Posterior cingulate gyrus (tissue), 11 donors: ENCODE data around the gene NDUFAF5.
A peak's percentile ranks its signal among the peaks of the same experiment; 100 is the strongest.

Experiments used
- DNase-seq, 10 donors: peaks; one replicate each; pipeline versions ENCODE4 v3.0.0 to v3.0.0-alpha.2; 2020 to 2021; ENCODE audit warnings: mixed read lengths in 3 of 10
- intact Hi-C: fragments of 100-400 bp; cut with DNase I; formaldehyde crosslinking; loops from one replicate; pipeline ENCODE4 v1.15.1; 2023

The NDUFAF5 gene

GRCh38 chr20:13772529-13772928 lies 12.3 kb upstream of the NDUFAF5 start:
- intact Hi-C loops: loop anchor here (5.0 kb wide), 1 partner anchor 650 kb away; no protein-coding TSS in a partner anchor
- no peak for DNase-seq

DNA sequence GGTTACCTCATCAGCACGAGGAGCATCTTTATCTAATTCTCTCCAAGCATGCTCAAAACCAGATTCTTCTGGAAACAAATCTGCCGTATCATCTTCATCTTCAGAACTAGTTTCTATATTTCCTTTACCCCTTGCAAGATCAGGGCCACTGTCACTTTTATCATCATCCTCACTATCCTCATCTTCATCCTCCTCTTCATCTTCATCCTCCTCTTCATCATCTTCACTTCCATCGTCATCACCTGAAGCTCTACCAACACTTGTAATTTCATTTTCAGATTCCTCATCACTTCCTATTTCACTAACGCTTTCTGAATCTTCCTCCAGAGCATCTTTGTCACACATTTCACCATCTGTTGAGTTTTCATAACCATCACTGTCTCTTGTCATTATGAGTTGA lies 9.0 kb upstream of the NDUFAF5 start:
- intact Hi-C loops: no loop called here
- no peak for DNase-seq

- intact Hi-C loops: no loop called here
- no peak for DNase-seq
Measured at GRCh38 chr20:13777171-13777601, 7.6 kb upstream of the NDUFAF5 start.

DNA sequence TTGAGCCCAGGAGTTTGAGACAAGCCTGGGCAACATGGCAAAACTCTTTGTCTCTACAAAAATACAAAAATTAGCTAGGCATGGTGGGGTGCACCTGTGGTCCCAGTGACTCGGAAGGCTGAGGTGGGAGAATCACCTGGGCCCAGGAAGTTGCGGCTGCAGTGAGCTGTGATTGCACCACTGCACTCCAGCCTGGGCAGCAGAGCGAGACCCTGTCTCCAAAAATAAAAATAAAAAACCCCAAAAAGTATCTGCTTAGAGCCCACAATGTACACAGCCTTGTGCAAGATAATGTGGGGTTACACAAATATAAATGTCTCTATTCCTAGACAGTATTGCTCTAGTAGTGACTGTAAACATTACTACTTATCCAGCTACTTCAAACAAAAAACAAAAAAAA lies 6.0 kb upstream of the NDUFAF5 start:
- DNase-seq: no peak
- intact Hi-C loops: no loop called here

DNA sequence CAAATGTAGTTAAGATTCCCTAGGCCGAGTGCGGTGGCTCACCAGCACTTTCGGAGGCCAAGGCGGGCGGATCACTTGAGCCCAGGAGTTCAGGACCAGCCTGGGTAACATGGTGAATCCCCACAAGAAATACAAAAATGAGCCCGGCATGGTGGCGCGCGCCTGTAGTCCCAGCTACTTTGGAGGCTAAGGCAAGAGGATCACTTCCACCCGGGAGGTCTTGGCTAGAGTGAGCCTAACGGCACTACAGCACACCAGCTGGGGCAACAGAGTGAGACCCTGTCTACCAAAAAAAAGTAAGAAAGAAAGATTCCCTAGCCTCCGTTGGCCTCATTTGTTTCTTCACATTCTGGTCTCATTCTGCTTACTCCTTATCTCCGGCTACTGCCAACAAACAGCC lies 1.3 kb upstream of the NDUFAF5 start:
- intact Hi-C loops: no loop called here

GRCh38 chr20:13784271-13784892 lies 446 bp upstream of the NDUFAF5 start:
- DNase-seq: peak in 1 of 10 donors; percentile 12
- intact Hi-C loops: no loop called here

More for the DNA sequence above, 1.3 kb upstream of the NDUFAF5 start:
- DNase-seq: peak in 1 of 10 donors; percentile 55

GRCh38 chr20:13786143-13786828 lies 1.5 kb downstream of the NDUFAF5 start:
- intact Hi-C loops: loop anchor here (5.0 kb wide), 1 partner anchor 149 kb away; the partner anchor contains the start of gene TASP1
- DNase-seq: no peak

DNA sequence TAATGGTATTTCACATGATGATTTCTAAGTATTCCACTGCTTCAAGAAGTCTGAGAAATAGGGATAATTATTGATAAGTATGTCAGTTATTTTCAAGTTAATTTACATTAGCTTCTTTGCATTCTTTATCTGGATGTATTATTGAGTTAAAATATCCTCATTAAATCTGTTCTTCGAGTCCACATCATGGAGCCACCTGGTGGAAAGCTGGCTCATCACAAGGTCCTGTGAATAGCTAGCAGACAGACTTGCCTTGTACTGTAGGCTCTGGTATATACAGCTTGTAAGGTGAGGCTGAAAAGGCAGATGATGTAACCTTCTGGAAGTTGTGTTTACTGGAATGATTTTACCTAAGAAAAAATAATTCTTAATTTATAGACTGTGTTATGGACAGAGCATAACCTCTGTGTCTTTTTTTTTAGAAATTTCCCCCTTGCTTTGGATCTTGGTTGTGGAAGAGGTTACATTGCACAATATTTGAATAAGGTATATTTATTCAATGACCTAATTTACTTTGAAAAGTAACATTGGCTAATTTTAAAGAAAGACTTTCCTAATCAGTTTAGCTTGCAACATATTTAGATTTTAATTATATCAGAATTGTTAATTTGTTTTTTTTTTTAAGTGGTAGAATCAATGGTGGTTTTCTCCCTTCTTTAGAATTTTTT lies 3.5 kb downstream of the NDUFAF5 start:
- intact Hi-C loops: loop anchor here (5.0 kb wide), 1 partner anchor 151 kb away; the partner anchor contains the start of gene TASP1
- peak in 6 of 10 donors; percentile 16 to 86 (median 37) for DNase-seq

DNA sequence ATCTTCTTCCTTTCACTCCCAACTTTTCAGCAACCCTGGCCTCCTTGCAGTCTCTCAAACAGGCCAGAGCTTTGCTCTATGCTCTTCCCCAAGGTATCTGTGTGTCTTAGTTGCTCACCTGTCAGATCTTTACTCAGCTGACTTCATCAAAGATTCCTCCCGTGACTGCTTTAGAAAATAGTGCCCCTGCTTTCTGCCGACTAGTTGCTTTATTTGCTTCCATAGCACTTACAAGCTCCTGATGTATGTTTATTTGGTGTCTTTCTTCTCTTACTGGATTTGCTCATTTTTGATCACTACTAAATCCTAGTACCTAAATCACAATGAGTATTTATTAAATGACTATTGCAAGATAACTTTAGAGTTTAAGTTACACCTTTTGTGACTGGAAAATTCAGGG lies 5.9 kb downstream of the NDUFAF5 start:
- DNase-seq: no peak

DNA sequence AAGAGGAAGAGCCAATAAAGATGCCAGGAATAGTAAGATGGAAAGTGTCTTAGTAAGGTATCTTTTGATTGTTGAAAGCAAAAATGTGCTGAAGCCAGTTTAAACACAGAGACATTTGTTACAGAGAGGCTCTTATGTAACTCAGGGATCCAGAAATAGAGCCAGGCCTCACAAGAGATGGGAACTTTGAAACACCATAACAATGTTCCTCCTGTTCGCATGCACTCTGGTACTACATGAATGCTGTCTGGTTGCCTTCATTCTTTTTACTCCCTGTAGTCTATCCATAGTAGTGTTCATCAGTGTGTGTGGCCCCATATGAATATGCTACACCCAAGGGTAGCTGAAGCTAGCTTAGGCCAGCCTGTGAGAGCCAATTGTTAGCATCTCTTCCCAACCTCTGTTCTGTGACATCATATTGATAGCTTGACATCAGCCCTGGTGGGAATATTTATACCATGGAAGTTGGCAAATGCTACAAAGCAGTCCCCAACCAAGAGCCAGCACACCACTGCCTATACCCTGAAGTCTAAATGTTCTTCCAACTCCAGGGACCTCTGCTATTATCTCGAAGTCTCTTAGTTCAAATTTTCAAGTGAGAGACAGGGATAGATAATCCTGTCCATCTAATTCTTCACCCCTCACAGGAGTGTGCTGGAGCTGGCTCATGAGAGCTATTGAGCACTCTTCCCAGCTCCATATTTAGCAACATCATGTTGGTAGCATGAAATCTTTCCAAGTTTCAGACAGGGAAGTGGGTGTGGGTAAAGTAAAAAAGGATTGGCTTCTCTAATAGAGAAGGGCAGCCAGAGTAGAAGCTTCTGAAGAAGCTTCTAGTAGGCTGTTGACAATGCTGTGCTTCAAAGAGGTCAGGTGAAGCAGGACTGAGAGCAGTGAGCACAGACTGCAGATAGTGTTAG lies 7.0 kb downstream of the NDUFAF5 start:
- intact Hi-C loops: no loop called here
- DNase-seq: no peak

More for the DNA sequence above, 5.9 kb downstream of the NDUFAF5 start:
- intact Hi-C loops: no loop called here

GRCh38 chr20:13793001-13793400 lies 8.2 kb downstream of the NDUFAF5 start:
- DNase-seq: no peak
- intact Hi-C loops: no loop called here

DNA sequence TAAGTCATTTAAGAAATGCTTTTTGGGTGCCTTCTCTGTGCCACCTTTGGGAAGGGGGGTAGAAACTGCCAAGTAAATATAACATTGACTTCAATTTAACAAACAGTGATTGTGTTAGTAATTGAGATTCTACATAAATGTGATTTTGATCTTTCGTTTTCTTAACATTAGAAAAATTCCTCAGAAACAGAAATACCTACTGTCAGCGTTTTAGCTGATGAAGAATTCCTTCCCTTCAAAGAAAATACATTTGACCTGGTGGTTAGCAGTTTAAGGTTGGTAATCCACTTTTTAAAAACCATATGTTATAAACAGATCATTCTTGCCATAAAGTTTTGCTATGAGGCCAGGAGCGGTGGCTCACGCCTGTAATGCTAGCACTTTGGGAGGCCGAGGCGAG lies 9.8 kb downstream of the NDUFAF5 start:
- intact Hi-C loops: no loop called here
- no peak for DNase-seq

DNA sequence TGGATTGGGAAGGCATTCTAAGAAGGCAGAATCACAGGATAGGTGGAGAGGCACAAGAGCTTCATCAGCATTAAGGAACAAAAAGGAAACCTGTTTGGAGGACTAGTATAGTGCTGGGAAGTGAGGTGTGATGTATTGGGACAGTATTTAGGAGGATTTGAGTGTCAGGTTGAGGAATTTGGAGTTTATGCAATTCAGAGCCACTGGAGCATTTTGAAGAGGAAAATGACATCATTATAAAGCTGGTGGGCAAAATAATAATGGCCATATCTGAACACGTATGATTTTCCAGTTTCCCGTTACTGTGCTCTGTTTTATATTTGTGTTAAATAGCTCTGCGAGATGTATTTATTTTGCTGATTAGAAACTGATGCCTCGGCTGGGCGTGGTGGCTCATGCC lies 14.2 kb downstream of the NDUFAF5 start:
- intact Hi-C loops: no loop called here
- DNase-seq: no peak

DNA sequence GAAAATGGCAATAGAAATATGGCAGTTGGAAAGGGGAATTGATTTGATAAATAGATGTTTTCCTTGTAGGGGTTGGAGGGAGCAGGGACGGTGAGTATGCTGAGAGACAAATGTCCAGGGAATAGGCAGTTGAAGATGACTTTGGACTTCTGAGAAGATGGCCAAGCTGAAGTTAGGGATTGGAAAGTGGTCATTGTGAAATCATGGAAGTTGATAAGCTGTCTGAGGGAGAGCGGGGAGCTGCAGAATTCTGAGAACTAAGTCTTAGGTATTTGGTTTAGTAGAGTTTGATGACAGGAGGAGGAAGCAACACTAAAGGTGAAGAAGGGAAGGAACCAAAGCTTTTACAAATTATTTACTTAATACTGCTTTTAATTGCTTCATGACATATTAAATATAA lies 15.1 kb downstream of the NDUFAF5 start:
- intact Hi-C loops: no loop called here

GRCh38 chr20:13800728-13801134 lies 15.9 kb downstream of the NDUFAF5 start:
- peak; percentile 31 to 93 (median 66) for DNase-seq
- intact Hi-C loops: no loop called here

More for the DNA sequence above, 15.1 kb downstream of the NDUFAF5 start:
- DNase-seq: no peak

GRCh38 chr20:13809373-13809772 lies 24.5 kb downstream of the NDUFAF5 start:
- no peak for DNase-seq
- intact Hi-C loops: no loop called here

DNA sequence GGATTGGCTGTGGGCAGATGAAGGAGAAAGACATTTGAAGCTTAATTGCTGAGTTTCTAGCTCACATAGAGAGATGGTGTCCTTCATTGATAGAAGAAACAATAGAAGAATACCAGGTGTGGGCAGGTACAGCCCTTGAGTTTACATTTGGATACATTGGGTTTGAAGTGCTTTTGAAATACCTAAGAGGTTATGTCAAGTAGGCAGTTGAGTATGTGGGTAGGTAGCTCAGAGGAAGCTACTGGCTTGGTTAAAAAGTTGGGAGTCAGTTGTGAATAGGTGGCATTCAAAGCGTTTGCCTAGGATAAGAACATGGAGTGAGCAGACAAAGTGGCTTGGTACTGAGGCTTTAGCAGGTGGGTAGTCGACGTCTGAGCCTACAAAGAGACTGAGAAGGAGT lies 25.0 kb downstream of the NDUFAF5 start:
- no peak for DNase-seq
- intact Hi-C loops: no loop called here

DNA sequence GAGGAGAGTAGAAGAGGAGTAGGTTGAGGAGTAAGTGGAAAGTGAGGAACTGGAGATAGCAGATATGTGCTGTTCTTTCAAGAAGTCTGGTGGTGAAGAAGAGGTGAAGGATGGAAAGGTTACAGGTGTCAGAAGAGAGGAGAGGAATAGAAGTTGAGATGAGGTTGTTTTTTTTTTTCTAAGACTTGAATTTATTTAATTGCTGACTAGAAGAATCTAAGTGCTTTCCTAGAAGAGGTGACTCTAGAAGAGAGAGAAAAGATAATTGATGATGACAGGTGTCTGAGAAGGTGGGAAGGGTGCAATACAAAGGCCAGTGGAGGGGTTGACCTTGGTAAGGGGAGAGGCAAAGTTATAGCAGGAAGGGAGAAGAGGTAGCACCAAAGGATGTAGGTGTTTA lies 25.6 kb downstream of the NDUFAF5 start:
- DNase-seq: no peak
- intact Hi-C loops: no loop called here

- DNase-seq: no peak
- intact Hi-C loops: no loop called here
Measured at GRCh38 chr20:13813910-13814309, 29.1 kb downstream of the NDUFAF5 start.

GRCh38 chr20:13814672-13815071 lies 29.8 kb downstream of the NDUFAF5 start:
- DNase-seq: no peak
- intact Hi-C loops: no loop called here
